H1 (cell line): Measurements from ENCODE around the gene PKN1. TPM values are rescaled to one million over a fixed set of nuclear protein-coding genes. Genes with fewer than 3 reads are reported as not detected.
A peak's percentile ranks its signal among the peaks of the same experiment; 100 is the strongest.

Source experiments
- CTCF ChIA-PET: fragments of 300-600 bp; sonication (Branson Sonifier 250); formaldehyde crosslinking; loops from one replicate; lab custom pipeline; 2021; ENCODE audit not compliant: partially characterized antibody; lab: Charles Lee
- POLR2A ChIA-PET: fragments of 300-600 bp; sonication (Branson Sonifier 250); formaldehyde crosslinking; loops from one replicate; lab custom pipeline; 2021; ENCODE audit warnings: inconsistent platforms; ENCODE audit not compliant: partially characterized antibody; lab: Charles Lee
- DNase-seq, 2 experiments: peaks; one replicate each; pipeline versions ENCODE4 v3.0.0 to v3.0.0-alpha.2; 2010 to 2022; ENCODE audit warnings: low spot score in 2 of 2, low read depth in 1 of 2, mixed read lengths in 1 of 2
- FAIRE-seq: peaks from 2 replicates; lab custom pipeline; 2011; peaks lifted over from hg19 to GRCh38; lab: Jason Lieb, UNC
- H2AFZ ChIP-seq: 2 replicates; pipeline ENCODE4 v1.8.1; 2012; ENCODE audit warnings: low read length, inconsistent platforms
- H2AK5ac ChIP-seq: 2 replicates; pipeline ENCODE4 v1.6.1; 2013; ENCODE audit warnings: low read depth, low read length
- H2BK120ac ChIP-seq: replicated peaks from 2 replicates; pipeline ENCODE3; 2013; ENCODE audit warnings: low read depth, low read length, inconsistent platforms
- H2BK12ac ChIP-seq: 2 replicates; pipeline ENCODE4 v1.6.1; 2013; ENCODE audit warnings: low read depth, low read length
- H2BK15ac ChIP-seq: 2 replicates; pipeline ENCODE4 v1.6.1; 2013; ENCODE audit warnings: low read length
- H2BK20ac ChIP-seq: 2 replicates; pipeline ENCODE4 v1.6.1; 2013; ENCODE audit warnings: low read length
- H2BK5ac ChIP-seq: 2 replicates; pipeline ENCODE4 v1.6.1; 2013; ENCODE audit warnings: low read depth, low read length
- H3K14ac ChIP-seq: 2 replicates; pipeline ENCODE4 v1.6.1; 2013; ENCODE audit warnings: inconsistent platforms; ENCODE audit not compliant: insufficient read length
- H3K18ac ChIP-seq: 2 replicates; pipeline ENCODE4 v1.6.1; 2013; ENCODE audit warnings: low read length; ENCODE audit errors: extremely low read depth
- H3K23ac ChIP-seq: 2 replicates; pipeline ENCODE4 v1.6.1; 2013; ENCODE audit warnings: inconsistent platforms; ENCODE audit not compliant: insufficient read length
- H3K23me2 ChIP-seq: 2 replicates; pipeline ENCODE4 v1.6.1; 2013; ENCODE audit warnings: low read depth, low read length
- H3K27ac ChIP-seq: 2 replicates; pipeline ENCODE4 v1.6.1; 2011; ENCODE audit warnings: low read depth, low read length, inconsistent platforms
- H3K27me3 ChIP-seq, 4 experiments: replicated peaks in 1 of 4; 1 replicate in 1 of 4; 2 replicates in 3 of 4; pipeline versions ENCODE4 v1.6.1 to v1.8.1; 2011 to 2013; ENCODE audit warnings: low read length in 3 of 4, mild to moderate bottlenecking in 3 of 4, inconsistent platforms in 2 of 4, mixed read lengths in 2 of 4, moderate library complexity in 1 of 4; ENCODE audit not compliant: control insufficient read depth in 3 of 4, insufficient read depth in 3 of 4; ENCODE audit errors: extremely low read depth in 1 of 4
- H3K36me3 ChIP-seq, 4 experiments: 2 replicates each; pipeline versions ENCODE4 v1.6.1 to v1.8.1; 2011 to 2013; ENCODE audit warnings: mild to moderate bottlenecking in 4 of 4, low read length in 3 of 4, moderate library complexity in 2 of 4, control low read depth in 1 of 4, inconsistent platforms in 1 of 4; ENCODE audit not compliant: insufficient read depth in 4 of 4, control insufficient read depth in 2 of 4
- H3K4ac ChIP-seq: replicated peaks from 2 replicates; pipeline ENCODE3; 2013; ENCODE audit warnings: low read length, low read depth, mixed read lengths, inconsistent platforms; ENCODE audit not compliant: insufficient read length
- H3K4me1 ChIP-seq, 4 experiments: replicated peaks in 1 of 4; 1 replicate in 1 of 4; 2 replicates in 3 of 4; pipeline versions ENCODE4 v1.6.1 to v1.8.1; 2011 to 2013; ENCODE audit warnings: low read length in 3 of 4, inconsistent platforms in 2 of 4, mixed read lengths in 1 of 4; ENCODE audit not compliant: insufficient read depth in 4 of 4, control insufficient read depth in 3 of 4
- H3K4me2 ChIP-seq, 2 experiments: 2 replicates each; pipeline versions ENCODE4 v1.6.1 to v1.8.1; 2011 to 2013; ENCODE audit warnings: low read depth in 2 of 2, low read length in 2 of 2, control low read depth in 1 of 2, inconsistent platforms in 1 of 2, mild to moderate bottlenecking in 1 of 2; ENCODE audit not compliant: insufficient read depth in 1 of 2
- H3K4me3 ChIP-seq, 4 experiments: fragments of 200-600, 300-600 bp in 1 of 4; sonication (generic), shearing (Covaris generic), sonication (Bioruptor Twin) in 1 of 4; 2 replicates each; pipeline versions ENCODE4 v1.5.1 to v1.8.1; 2011 to 2016; ENCODE audit warnings: low read length in 4 of 4, low read depth in 3 of 4, control low read depth in 2 of 4, inconsistent platforms in 2 of 4, mild to moderate bottlenecking in 2 of 4, mixed read lengths in 1 of 4, moderate library complexity in 1 of 4; ENCODE audit not compliant: insufficient read depth in 2 of 4; ENCODE audit errors: extremely low read depth in 1 of 4
- H3K56ac ChIP-seq: replicated peaks from 2 replicates; pipeline ENCODE3; 2013; ENCODE audit warnings: low read depth, mild to moderate bottlenecking, mixed read lengths, low read length, inconsistent platforms; ENCODE audit not compliant: insufficient read length
- H3K79me1 ChIP-seq: 2 replicates; pipeline ENCODE4 v1.6.1; 2013; ENCODE audit warnings: low read depth, low read length, control low read depth
- H3K79me2 ChIP-seq, 2 experiments: 2 replicates each; pipeline versions ENCODE4 v1.6.1 to v1.8.1; 2012 to 2013; ENCODE audit warnings: low read length in 2 of 2, mild to moderate bottlenecking in 2 of 2, inconsistent platforms in 1 of 2; ENCODE audit not compliant: insufficient read depth in 2 of 2, control insufficient read depth in 1 of 2
- H3K9ac ChIP-seq, 4 experiments: replicated peaks in 1 of 4; 1 replicate in 1 of 4; 2 replicates in 3 of 4; pipeline versions ENCODE4 v1.6.1 to v1.8.1; 2011 to 2013; ENCODE audit warnings: low read depth in 3 of 4, low read length in 3 of 4, control low read depth in 2 of 4, mild to moderate bottlenecking in 2 of 4, moderate library complexity in 2 of 4, inconsistent platforms in 1 of 4; ENCODE audit errors: extremely low read depth in 1 of 4
- H3K9me3 ChIP-seq, 2 experiments: 2 replicates each; pipeline versions ENCODE4 v1.6.1 to v1.8.1; 2012 to 2013; ENCODE audit warnings: mild to moderate bottlenecking in 2 of 2, moderate library complexity in 2 of 2, control low read depth in 1 of 2, inconsistent platforms in 1 of 2, low read depth in 1 of 2, low read length in 1 of 2, mixed read lengths in 1 of 2; ENCODE audit not compliant: insufficient read depth in 2 of 2
- H4K20me1 ChIP-seq, 2 experiments: replicated peaks in 1 of 2; 2 replicates each; pipeline versions ENCODE3 to v1.8.1; 2011 to 2013; ENCODE audit warnings: inconsistent platforms in 2 of 2, low read length in 2 of 2, mild to moderate bottlenecking in 1 of 2; ENCODE audit not compliant: insufficient read depth in 2 of 2, control insufficient read depth in 1 of 2
- H4K5ac ChIP-seq: 2 replicates; pipeline ENCODE4 v1.6.1; 2013; ENCODE audit warnings: low read length, low read depth, mixed read lengths, inconsistent platforms; ENCODE audit not compliant: insufficient read length
- H4K8ac ChIP-seq: 2 replicates; pipeline ENCODE4 v1.8.0; 2013; ENCODE audit warnings: mild to moderate bottlenecking, moderate library complexity, low read length, inconsistent platforms; ENCODE audit not compliant: insufficient read depth; ENCODE audit errors: extremely low read depth
- H4K91ac ChIP-seq: replicated peaks from 2 replicates; pipeline ENCODE3; 2013; ENCODE audit warnings: low read length, mixed read lengths, inconsistent platforms; ENCODE audit not compliant: insufficient read length
- CREB1 ChIP-seq: IDR thresholded peaks from 2 replicates; pipeline ENCODE4 v1.6.1; 2012; ENCODE audit warnings: inconsistent platforms
- HDAC6 ChIP-seq: IDR thresholded peaks from one replicate; pipeline ENCODE4 v1.7.1; 2012; ENCODE audit warnings: low read depth, mild to moderate bottlenecking, inconsistent platforms, low read length, moderate library complexity
- SUZ12 ChIP-seq: fragments of 200-600 bp; sonication (generic); IDR thresholded peaks from 2 replicates; pipeline ENCODE4 v1.6.1; 2012; ENCODE audit warnings: mild to moderate bottlenecking, inconsistent platforms, low read length, moderate library complexity, mixed read lengths
- TBP ChIP-seq: IDR thresholded peaks from 2 replicates; pipeline ENCODE4 v1.6.1; 2011; ENCODE audit warnings: low read depth, low read length, improper control_type of control experiment
- WGBS, 2 experiments: shearing (Covaris generic) in 1 of 2; methylation state at CpG; one replicate each; pipeline versions ENCODE4 v1.1.6 to v1.1.7; 2013 to 2015; ENCODE audit warnings: low lambda C conversion rate in 2 of 2, mixed read lengths in 2 of 2, inconsistent platforms in 1 of 2, low coverage in 1 of 2, missing lambda C conversion rate in 1 of 2; ENCODE audit not compliant: insufficient replicate concordance in 2 of 2, insufficient coverage in 1 of 2, insufficient read length in 1 of 2; ENCODE audit errors: extremely low coverage in 1 of 2, missing lambda C conversion rate in 1 of 2; 5-methylcytosine and 5-hydroxymethylcytosine counted together
- polyA plus RNA-seq, 7 experiments: library from polyadenylated mRNA; depleted of rRNA in 3 of 7; stranded (reverse) in 5 of 7; unstranded in 2 of 7; fragments of >200 nt in 5 of 7; fragments of 200-250 nt in 2 of 7; gene quantifications; 1 replicate in 5 of 7; 2 replicates in 1 of 7; 4 replicates in 1 of 7; pipeline versions ENCODE4 v1.2.1 to v1.2.3, GENCODE V29; 2011 to 2013; ENCODE audit warnings: missing spikeins in 2 of 7, mixed read lengths in 2 of 7
- total RNA-seq: library from RNA; stranded (reverse); fragmentation: NEBNext Ultra II Directional; extraction: Animal tissue kit (Norgen Biotek cat#: 25700); gene quantifications from 2 replicates; pipeline ENCODE4 v1.2.1, GENCODE V29; 2021

PKN1 gene
- total and polyA plus RNA-seq, 2 of the 8 experiments (the other 6 are each of a cell fraction or from before 2014, with no cell fraction given) = 65.2 to 162 TPM

DNA sequence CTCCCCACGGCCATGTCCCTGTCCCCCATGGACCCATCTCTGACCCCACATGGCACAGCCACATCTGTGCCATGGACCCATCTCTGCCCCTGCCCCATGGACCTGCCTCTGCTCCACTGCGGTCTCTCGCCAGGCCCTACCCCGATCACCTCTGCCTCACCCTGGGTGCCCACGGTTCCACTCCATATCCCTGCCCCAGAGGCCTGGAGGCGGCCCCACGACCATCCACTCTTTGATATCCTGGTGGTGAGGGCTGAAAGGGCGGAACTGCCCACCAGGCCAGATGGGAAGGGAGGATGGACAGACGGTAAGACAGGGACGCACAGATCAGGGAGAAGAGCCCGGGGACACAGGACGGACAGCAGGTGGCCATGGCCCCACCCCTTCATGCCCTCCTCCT lies 41.7 kb downstream of the PKN1 start:
- Histone ChIP-seq H3K9ac (no peak overlapping the region), H3K4me3 (peak overlapping the region in 1 of 4 experiments; percentile 23; a peak in 3 of 8 replicates), H3K4me2 (peak overlapping the region in 1 of 2 experiments; percentile 48; a peak in 2 of 4 replicates), H3K36me3 (peaks cover 4 to 12% (median 10%) of the 10 kb centered on the region in 4 experiments; a peak in 6 of 8 replicates), H4K20me1 (peaks cover 0 to 3% of the 10 kb centered on the region in 2 experiments), H3K79me1 (no peaks in the 10 kb centered on the region), H3K4me1 (peaks cover 0 to 24% (median 17%) of the 10 kb centered on the region in 4 experiments; a peak in 6 of 7 replicates), H2BK12ac (peak overlapping the region; percentile 44; the same call in 1 of the 2 replicates), H4K91ac (no peak overlapping the region), H2BK120ac (no peak overlapping the region), H2BK5ac (no peak overlapping the region), H2BK15ac (peak overlapping the region; percentile 97; the same call in 1 of the 2 replicates), H3K18ac (no peak overlapping the region; the same call in 1 of the 2 replicates), H3K23me2 (peaks cover 4% of the 10 kb centered on the region), H2AK5ac (no peak overlapping the region; the same call in 1 of the 2 replicates), H3K27ac (no peak overlapping the region), H3K23ac (no peak overlapping the region), H3K9me3 (no peaks in the 10 kb centered on the region), H3K79me2 (no peaks in the 10 kb centered on the region), H4K5ac (no peak overlapping the region), H4K8ac (no peak overlapping the region), H2BK20ac (no peak overlapping the region), H3K27me3 (no peaks in the 10 kb centered on the region), H3K56ac (no peak overlapping the region), H3K14ac (no peak overlapping the region), H3K4ac (peak overlapping the region; percentile 60), H2AFZ (no peak overlapping the region)
- ChIA-PET CTCF (interaction anchor here (1.0 to 4.2 kb wide), 6 partner anchors 9 to 43 kb away, joined by 3 to 20 read pairs (median 6); no protein-coding TSS in a partner anchor), POLR2A (interaction anchor here (0.7 to 2.5 kb wide), 6 partner anchors 8 to 48 kb away, joined by 3 to 10 read pairs (median 3); no protein-coding TSS in a partner anchor)
- no peak for FAIRE-seq
- WGBS, 2 experiments = 84% methylated on average over 10 of the region's 12 CpGs; no CpG with 5 or more reads in 1 of the 2 experiments
- DNase-seq = no peak
- TF ChIP-seq CREB1 (no peak), SUZ12 (no peak), TBP (no peak), HDAC6 (no peak)
